ENCODE results near the gene SNX11.

SNX11 gene

DNA sequence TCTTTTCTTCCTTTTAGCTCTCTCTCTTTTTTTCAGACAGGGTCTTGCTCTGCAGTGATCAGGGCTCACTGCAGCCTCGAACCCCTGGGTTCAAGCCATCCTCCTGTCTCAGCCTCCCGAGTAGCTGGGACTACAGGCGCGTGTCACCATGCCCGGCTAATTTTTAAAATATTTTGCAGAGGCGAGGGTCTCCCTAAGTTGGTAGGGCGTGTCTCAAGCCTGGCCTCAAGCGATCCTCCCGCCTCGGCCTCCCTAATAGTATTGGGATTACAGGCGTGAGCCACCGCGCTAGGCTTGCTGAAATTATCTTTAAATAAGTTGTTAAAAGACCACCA is 797 bp upstream of the SNX11 start:
- Mint-ChIP-seq H3K9me3 (peaks cover 2 to 10% of the 10 kb centered on the region in 2 donors), H3K27ac (peak overlapping the region; percentile 95), H3K4me3 (peak overlapping the region; percentile 73 to 91), H3K4me1 (peaks cover 27 to 65% of the 10 kb centered on the region in 2 donors), H3K27me3 (no peaks in the 10 kb centered on the region), H3K36me3 (peaks cover 25 to 33% of the 10 kb centered on the region in 2 donors)
- DNase-seq (no peak), ATAC-seq (replicated peaks) (no peak)

DNA sequence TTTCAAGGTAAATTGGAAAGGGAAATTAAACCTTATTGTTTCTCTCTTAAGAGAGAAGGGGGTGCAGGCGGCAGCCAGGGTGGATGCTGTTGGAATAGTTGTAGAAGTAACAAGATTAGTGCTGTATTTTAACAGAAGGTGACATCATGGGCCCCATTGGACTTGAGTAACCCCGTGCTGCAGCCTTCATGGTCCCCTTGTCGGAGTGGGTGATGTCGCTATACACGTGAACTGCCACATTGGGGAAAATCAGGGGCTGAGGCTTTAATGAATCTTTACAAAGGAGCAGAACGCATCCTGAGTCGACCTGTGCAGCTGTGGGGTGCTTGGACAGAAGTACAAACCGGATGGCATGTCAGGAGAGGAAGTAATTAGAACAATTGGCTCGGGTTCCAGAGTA is 3.2 kb downstream of the SNX11 start:
- Mint-ChIP-seq H3K4me1 (peaks cover 30 to 60% of the 10 kb centered on the region in 2 donors), H3K27ac (peak overlapping the region; percentile 95), H3K4me3 (peak overlapping the region; percentile 73 to 91), H3K27me3 (no peaks in the 10 kb centered on the region), H3K36me3 (peaks cover 46 to 50% of the 10 kb centered on the region in 2 donors), H3K9me3 (peaks cover 0 to 3% of the 10 kb centered on the region in 2 donors)
- no peak for ATAC-seq (replicated peaks)
- DNase-seq, result no peak

GRCh38 chr17:48111937-48112241 is 4.3 kb downstream of the SNX11 start:
- peak overlapping the region; percentile 95 for H3K27ac Mint-ChIP-seq
- peaks cover 0 to 3% of the 10 kb centered on the region in 2 donors for H3K9me3 Mint-ChIP-seq
- ATAC-seq (replicated peaks), result no peak
- no peaks in the 10 kb centered on the region for H3K27me3 Mint-ChIP-seq
- DNase-seq, result no peak
- H3K4me1 Mint-ChIP-seq, result peaks cover 27 to 58% of the 10 kb centered on the region in 2 donors
- H3K36me3 Mint-ChIP-seq, result peaks cover 49 to 52% of the 10 kb centered on the region in 2 donors
- peak overlapping the region; percentile 73 to 91 for H3K4me3 Mint-ChIP-seq

- ATAC-seq (replicated peaks) (peak; percentile 18 to 21), DNase-seq (no peak)
- Mint-ChIP-seq H3K4me3 (peak overlapping the region; percentile 73 to 91), H3K4me1 (peaks cover 24 to 56% of the 10 kb centered on the region in 2 donors), H3K9me3 (peaks cover 0 to 3% of the 10 kb centered on the region in 2 donors), H3K36me3 (peaks cover 47 to 51% of the 10 kb centered on the region in 2 donors), H3K27ac (peak overlapping the region; percentile 95), H3K27me3 (no peaks in the 10 kb centered on the region)
These were observed 5.7 kb downstream of the SNX11 start for GRCh38 chr17:48113201-48113676.

DNA sequence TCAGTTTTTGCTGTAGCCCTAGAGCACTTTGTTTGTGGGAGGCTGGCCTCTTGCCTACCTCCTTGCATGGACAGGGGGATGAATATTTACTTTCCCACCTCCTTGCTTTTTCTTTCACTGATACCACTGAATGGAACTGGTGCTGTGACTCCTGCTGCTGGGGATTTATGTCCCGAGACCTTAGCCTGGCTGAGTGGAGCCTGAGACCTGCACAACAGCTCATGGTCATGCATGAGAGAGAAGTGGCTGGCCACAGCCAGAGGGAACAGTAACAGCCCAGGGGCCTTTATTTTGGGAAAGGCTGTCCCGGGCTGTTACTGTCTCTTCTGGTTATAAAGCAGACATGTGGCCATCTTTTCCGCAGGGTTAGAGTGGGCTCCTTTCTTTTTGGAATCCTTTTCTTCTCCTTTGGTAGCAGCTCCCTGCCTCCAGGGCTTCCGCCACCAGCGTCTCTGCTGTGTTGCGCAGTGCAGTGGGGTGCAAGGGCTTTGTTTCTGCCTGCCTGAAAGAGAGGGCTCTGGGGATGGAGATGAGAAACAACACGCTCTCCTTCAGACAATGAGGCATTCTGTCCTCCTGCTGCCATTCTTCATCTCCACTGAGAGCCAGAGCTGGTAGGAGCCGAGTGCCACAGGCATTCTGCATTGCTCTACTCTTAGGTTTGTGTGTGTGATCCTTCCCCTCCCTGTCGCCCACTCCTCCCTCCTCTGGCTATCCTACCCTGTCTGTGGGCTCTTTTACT is 14.5 kb downstream of the SNX11 start:
- peaks cover 12 to 27% of the 10 kb centered on the region in 2 donors for H3K4me1 Mint-ChIP-seq
- H3K9me3 Mint-ChIP-seq, result no peaks in the 10 kb centered on the region
- ATAC-seq (replicated peaks) (no peak), DNase-seq (no peak)
- H3K27me3 Mint-ChIP-seq, result no peaks in the 10 kb centered on the region
- no peak overlapping the region for H3K4me3 Mint-ChIP-seq
- peak overlapping the region; percentile 71 for H3K27ac Mint-ChIP-seq
- H3K36me3 Mint-ChIP-seq, result peaks cover 39 to 63% of the 10 kb centered on the region in 2 donors

DNA sequence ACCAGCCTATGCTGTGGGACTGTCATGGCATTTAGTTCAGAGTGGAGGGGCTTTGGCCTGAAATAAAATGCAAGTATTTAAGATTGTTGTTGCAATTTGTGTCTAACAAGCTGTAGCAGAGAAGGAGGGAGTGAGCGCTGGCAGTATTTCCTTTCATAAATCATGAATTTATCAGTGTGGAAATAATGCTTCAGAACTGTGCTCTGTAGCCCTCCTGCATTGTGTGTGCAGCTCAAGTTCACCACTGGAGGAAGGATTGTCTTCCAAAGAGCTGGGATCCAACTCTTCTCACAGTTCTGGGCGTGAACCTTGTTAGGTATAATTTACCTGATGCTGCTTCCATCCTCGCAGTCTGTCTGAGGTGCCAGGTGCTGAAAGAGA is 15.1 kb downstream of the SNX11 start:
- Mint-ChIP-seq H3K27me3 (no peaks in the 10 kb centered on the region), H3K4me1 (peaks cover 15 to 27% of the 10 kb centered on the region in 2 donors), H3K27ac (peak overlapping the region; percentile 71), H3K4me3 (no peak overlapping the region), H3K36me3 (peaks cover 37 to 64% of the 10 kb centered on the region in 2 donors), H3K9me3 (no peaks in the 10 kb centered on the region)
- DNase-seq, result no peak
- ATAC-seq (replicated peaks), result no peak

DNA sequence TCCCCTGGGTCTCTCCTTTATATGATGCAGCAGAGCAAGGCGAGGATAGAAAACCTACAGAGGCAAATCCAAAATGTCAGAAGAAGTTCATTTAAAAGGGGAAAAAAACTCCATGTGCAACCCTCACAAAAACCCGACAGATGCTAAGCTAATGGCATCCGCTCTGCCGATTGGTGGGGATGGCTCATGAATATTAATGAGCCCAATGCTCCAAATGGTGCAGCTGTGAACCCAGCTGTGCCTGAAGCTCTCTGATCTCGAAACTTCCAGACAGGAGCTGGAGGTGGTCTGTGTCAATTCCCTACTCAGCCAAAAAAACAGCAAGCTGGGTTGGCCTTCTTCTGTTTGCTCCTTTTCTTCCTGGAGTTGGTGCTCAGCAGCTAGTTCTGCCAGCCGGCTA is 15.5 kb downstream of the SNX11 start:
- peaks cover 15 to 27% of the 10 kb centered on the region in 2 donors for H3K4me1 Mint-ChIP-seq
- H3K4me3 Mint-ChIP-seq, result no peak overlapping the region
- DNase-seq (no peak), ATAC-seq (replicated peaks) (no peak)
- H3K36me3 Mint-ChIP-seq, result peaks cover 37 to 62% of the 10 kb centered on the region in 2 donors
- no peaks in the 10 kb centered on the region for H3K27me3 Mint-ChIP-seq
- H3K9me3 Mint-ChIP-seq, result no peaks in the 10 kb centered on the region
- H3K27ac Mint-ChIP-seq, result no peak overlapping the region

DNA sequence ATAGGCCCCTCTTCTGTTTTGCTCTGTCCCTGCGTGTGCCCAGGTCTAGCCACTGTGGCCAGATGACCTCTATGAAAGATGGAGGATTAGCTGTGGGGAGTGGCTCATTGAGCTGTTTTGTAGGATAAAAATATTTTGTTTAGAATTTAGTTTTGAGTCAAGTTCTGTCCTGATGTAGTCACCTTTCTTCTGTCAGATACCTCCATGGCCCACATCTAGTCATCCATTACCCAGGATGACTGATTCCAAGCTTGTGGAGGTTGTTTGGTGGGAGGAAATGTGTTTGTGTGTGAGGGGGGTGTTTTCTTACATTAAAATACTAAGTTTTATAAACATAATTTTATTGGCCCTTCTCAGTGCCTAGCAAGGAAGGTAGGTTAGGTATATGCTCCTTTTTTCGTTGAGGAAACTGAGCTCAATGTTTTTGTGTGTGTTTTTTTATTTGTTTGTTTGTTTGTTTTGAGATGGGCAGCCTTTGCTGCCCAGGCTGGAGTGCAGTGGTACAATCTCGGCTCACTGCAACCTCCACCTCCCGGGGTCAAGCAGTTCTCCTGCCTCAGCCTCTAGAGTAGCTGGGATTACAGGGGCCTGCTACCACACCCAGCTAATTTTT is 16.3 kb downstream of the SNX11 start:
- Mint-ChIP-seq H3K4me3 (no peak overlapping the region), H3K27ac (no peak overlapping the region), H3K36me3 (peaks cover 32 to 57% of the 10 kb centered on the region in 2 donors)

GRCh38 chr17:48125829-48126531 is 18.4 kb downstream of the SNX11 start:
- peaks cover 24 to 51% of the 10 kb centered on the region in 2 donors for H3K36me3 Mint-ChIP-seq
- no peaks in the 10 kb centered on the region for H3K9me3 Mint-ChIP-seq
- H3K4me1 Mint-ChIP-seq, result peaks cover 13 to 21% of the 10 kb centered on the region in 2 donors
- H3K27ac Mint-ChIP-seq, result peak overlapping the region; percentile 62
- H3K27me3 Mint-ChIP-seq, result no peaks in the 10 kb centered on the region
- DNase-seq (no peak), ATAC-seq (replicated peaks) (no peak)
- H3K4me3 Mint-ChIP-seq, result no peak overlapping the region

More for the DNA sequence above, 16.3 kb downstream of the SNX11 start:
- H3K27me3 Mint-ChIP-seq, result no peaks in the 10 kb centered on the region
- no peak for ATAC-seq (replicated peaks)
- H3K9me3 Mint-ChIP-seq, result no peaks in the 10 kb centered on the region
- DNase-seq, result no peak
- H3K4me1 Mint-ChIP-seq, result peaks cover 12 to 27% of the 10 kb centered on the region in 2 donors

- DNase-seq (no peak), ATAC-seq (replicated peaks) (no peak)
- H3K36me3 Mint-ChIP-seq, result peaks cover 18 to 51% of the 10 kb centered on the region in 2 donors
- no peaks in the 10 kb centered on the region for H3K9me3 Mint-ChIP-seq
- H3K27me3 Mint-ChIP-seq, result no peaks in the 10 kb centered on the region
- no peak overlapping the region for H3K4me3 Mint-ChIP-seq
- peak overlapping the region; percentile 62 for H3K27ac Mint-ChIP-seq
- H3K4me1 Mint-ChIP-seq, result peaks cover 15 to 16% of the 10 kb centered on the region in 2 donors
These were observed 18.9 kb downstream of the SNX11 start for GRCh38 chr17:48126532-48126850.

GRCh38 chr17:48127371-48128051 is 19.9 kb downstream of the SNX11 start:
- H3K4me1 Mint-ChIP-seq, result peaks cover 8 to 14% of the 10 kb centered on the region in 2 donors
- H3K9me3 Mint-ChIP-seq, result no peaks in the 10 kb centered on the region
- H3K27ac Mint-ChIP-seq, result peak overlapping the region; percentile 83
- DNase-seq (no peak), ATAC-seq (replicated peaks) (peak; percentile 19 to 40)
- no peak overlapping the region for H3K4me3 Mint-ChIP-seq
- no peaks in the 10 kb centered on the region for H3K27me3 Mint-ChIP-seq
- peaks cover 16 to 47% of the 10 kb centered on the region in 2 donors for H3K36me3 Mint-ChIP-seq

DNA sequence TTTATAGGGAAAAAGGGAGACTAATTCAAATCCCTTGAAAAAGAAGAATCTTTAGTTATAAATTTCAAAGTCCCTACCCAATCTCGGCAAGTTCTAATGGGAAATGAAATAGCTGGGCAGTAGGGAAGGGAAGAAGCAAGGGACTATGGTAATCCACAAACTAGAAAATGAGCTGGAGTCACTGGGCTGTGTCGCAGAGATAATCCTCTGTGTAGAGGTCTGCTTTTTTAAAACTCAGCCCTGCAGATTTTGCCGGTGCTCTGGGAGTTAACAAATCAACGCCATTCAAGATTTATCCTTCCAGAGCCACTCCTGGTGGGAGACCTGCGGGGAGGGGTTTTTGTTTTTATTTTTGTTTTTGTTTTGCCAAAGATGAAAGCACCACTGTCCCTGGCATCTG is 20.8 kb downstream of the SNX11 start:
- H3K9me3 Mint-ChIP-seq, result no peaks in the 10 kb centered on the region
- no peak overlapping the region for H3K4me3 Mint-ChIP-seq
- H3K27me3 Mint-ChIP-seq, result no peaks in the 10 kb centered on the region
- H3K27ac Mint-ChIP-seq, result no peak overlapping the region
- peaks cover 11 to 41% of the 10 kb centered on the region in 2 donors for H3K36me3 Mint-ChIP-seq
- ATAC-seq (replicated peaks) (no peak), DNase-seq (no peak)
- peaks cover under 1 to 14% of the 10 kb centered on the region in 2 donors for H3K4me1 Mint-ChIP-seq

DNA sequence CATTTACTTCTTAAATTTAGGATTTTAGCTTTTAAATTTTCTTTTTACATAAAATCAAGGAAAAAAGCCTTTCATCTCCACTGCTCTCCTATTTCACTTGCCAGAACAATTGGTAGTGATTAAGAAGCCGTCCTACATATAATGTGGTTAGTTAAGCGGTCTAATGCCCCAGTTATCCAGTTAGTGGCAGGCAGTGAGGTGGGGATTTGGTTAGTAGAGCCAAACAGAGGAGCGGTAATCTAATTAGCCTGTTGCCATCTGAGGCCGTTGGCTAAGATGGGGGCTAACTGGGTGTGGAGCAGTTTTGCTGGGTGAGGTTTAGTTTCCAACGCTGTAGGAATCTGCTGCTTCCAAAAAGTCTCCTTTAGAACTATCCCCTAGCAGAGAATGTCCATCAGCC is 22.4 kb downstream of the SNX11 start:
- DNase-seq, result no peak
- Mint-ChIP-seq H3K4me1 (peaks cover 0 to 14% of the 10 kb centered on the region in 2 donors), H3K27ac (no peak overlapping the region), H3K4me3 (no peak overlapping the region), H3K9me3 (no peaks in the 10 kb centered on the region), H3K36me3 (peaks cover 8 to 32% of the 10 kb centered on the region in 2 donors), H3K27me3 (no peaks in the 10 kb centered on the region)
- ATAC-seq (replicated peaks), result no peak

DNA sequence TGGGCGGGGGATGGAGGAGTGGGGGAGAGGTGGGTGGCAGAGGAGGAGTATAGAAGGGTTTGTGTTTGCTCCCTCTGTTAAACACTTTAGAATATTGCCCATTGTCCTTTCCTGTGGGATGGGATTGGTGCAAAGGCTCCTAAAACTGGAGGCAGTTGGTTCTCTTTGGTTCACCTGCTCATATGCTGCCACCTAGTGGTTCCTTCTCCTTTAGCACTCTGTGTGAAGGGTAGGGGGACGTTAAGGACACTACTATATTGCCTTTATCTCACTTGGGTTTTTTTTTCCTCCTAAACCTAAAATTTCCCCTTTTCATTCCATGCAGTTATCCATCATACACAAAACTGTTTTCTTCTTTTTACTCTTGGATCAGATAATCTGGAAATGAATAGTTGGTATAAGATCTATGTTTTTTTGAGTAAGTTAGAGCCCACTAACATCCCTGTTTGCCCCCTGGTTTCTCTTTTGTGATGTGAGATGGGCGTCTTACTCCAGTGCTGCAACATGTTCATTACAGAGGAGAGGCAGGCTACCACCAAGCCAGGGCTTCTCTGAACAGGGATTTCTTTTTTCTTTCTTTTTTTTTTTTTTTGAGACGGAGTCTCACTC is 23.8 kb downstream of the SNX11 start:
- ATAC-seq (replicated peaks) (peak; percentile 78 to 79), DNase-seq (peak; percentile 41)
- Mint-ChIP-seq H3K4me1 (peaks cover 0 to 8% of the 10 kb centered on the region in 2 donors), H3K27me3 (no peaks in the 10 kb centered on the region), H3K9me3 (no peaks in the 10 kb centered on the region), H3K27ac (no peak overlapping the region), H3K36me3 (peaks cover 6 to 20% of the 10 kb centered on the region in 2 donors), H3K4me3 (no peak overlapping the region)

Data from stimulated activated naive B cell treated with anti-CD40 and anti-IgM and Interleukin-4, amounts not matched to agents 10 μg/mL and 1 μg/mL and 100 μg/mL, for 72 hours (primary cell).